Adrenal gland (tissue), 12 donors: Measurements from ENCODE around the gene GPRIN2. TPM values are rescaled to one million over a fixed set of nuclear protein-coding genes. Genes with fewer than 3 reads are reported as not detected.

Experiments
- DNase-seq, 7 donors: peaks; one replicate each; pipeline ENCODE4 v3.0.0-alpha.2; 2019 to 2020
- H3K27ac ChIP-seq, 5 donors: fragments of 200-600 bp; sonication (generic) in 4 of 5; 1 replicate in 3 of 5; 2 replicates in 2 of 5; pipeline versions ENCODE4 v1.5.1 to v1.8.0; 2016 to 2020; ENCODE audit warnings: mild to moderate bottlenecking in 1 of 5
- H3K27me3 ChIP-seq: fragments of 200-600 bp; 2 replicates; pipeline ENCODE4 v1.8.0; 2021
- H3K36me3 ChIP-seq, 2 donors: fragments of 200-600 bp; replicated peaks in 1 of 2; 1 replicate in 1 of 2; 2 replicates in 1 of 2; pipeline versions ENCODE4 v1.5.1 to v1.8.0; 2018 to 2022
- H3K4me1 ChIP-seq, 2 donors: fragments of 200-600 bp; replicated peaks in 1 of 2; 1 replicate in 1 of 2; 2 replicates in 1 of 2; pipeline versions ENCODE4 v1.5.1 to v1.8.0; 2018 to 2021
- H3K4me3 ChIP-seq, 4 donors: fragments of 200-600 bp; sonication (generic) in 3 of 4; one replicate each; pipeline ENCODE4 v1.5.1; 2016 to 2018
- H3K9me3 ChIP-seq, 3 donors: fragments of 200-600 bp; sonication (generic) in 1 of 3; replicated peaks in 1 of 3; 1 replicate in 2 of 3; 2 replicates in 1 of 3; pipeline versions ENCODE4 v1.5.1 to v1.8.0; 2016 to 2021
- POLR2A ChIP-seq, 2 donors: fragments of 450-650 bp; IDR thresholded peaks; one replicate each; pipeline ENCODE4 v1.6.1; 2017; ENCODE audit warnings: antibody characterized with exemption in 2 of 2, mild to moderate bottlenecking in 2 of 2, moderate library complexity in 1 of 2
- WGBS, 4 donors: extraction: QIAGEN DNeasy Blood & Tissue Kit in 2 of 4; methylation state at CpG; one replicate each; pipeline versions ENCODE4 v1.1.5 to v1.1.7; 2013 to 2017; 5-methylcytosine and 5-hydroxymethylcytosine counted together
- intact Hi-C, 2 donors: fragments of 100-400 bp; cut with DNase I; formaldehyde crosslinking; loops; one replicate each; pipeline versions ENCODE4 v1.14.1 to v1.15.0; 2022 to 2023
- polyA plus RNA-seq, 3 donors: library from polyadenylated mRNA; stranded (reverse); fragments of 200-250 nt in 2 of 3; fragments of 350-450 nt in 1 of 3; fragmentation: Illumina TruSeq in 1 of 3; extraction: RNeasy Lipid Tissue Mini Kit (QIAGEN cat#74804) in 1 of 3; gene quantifications; one replicate each; pipeline ENCODE4 v1.2.3, GENCODE V29; 2013 to 2014
- total RNA-seq, 9 donors: library from RNA; depleted of rRNA in 4 of 9; stranded (reverse); fragments of >200 nt in 4 of 9; fragments of 120-200 nt in 1 of 9; fragmentation: NEBNext Ultra II Directional in 1 of 9; extraction: Animal tissue kit (Norgen Biotek cat#: 25700) in 1 of 9; gene quantifications; one replicate each; pipeline versions ENCODE4 v1.1.0 to v1.2.4, GENCODE V29; 2013 to 2023
- TF ChIP-seq, protein P1 (sequence below), 6 experiments: fragments of 450-650 bp in 4 of 6; fragments of 200-600 bp in 2 of 6; sonication (generic) in 1 of 6; IDR thresholded peaks; 1 replicate in 5 of 6; 2 replicates in 1 of 6; pipeline versions ENCODE4 v1.5.1 to v1.8.0; 2016 to 2021; ENCODE audit warnings: antibody characterized with exemption in 6 of 6, mild to moderate bottlenecking in 2 of 6, moderate library complexity in 1 of 6
- donor health status: healthy with polysubstance abuse.
- donor health status: Bipolar disorder and iron deficiency.
- donor health status: DM: yes; HTN: yes; CAD: no.
- donor health status: DM: no; HTN: no; CAD: no.
- donor health status: DM: no; HTN: no; CAD: no.
- donor health status: DM: yes; HTN: yes; CAD: no.

GPRIN2 gene
- total and polyA plus RNA-seq, 12 donors: 0.17 to 0.56 (median 0.28) TPM; not detected in 7

DNA sequence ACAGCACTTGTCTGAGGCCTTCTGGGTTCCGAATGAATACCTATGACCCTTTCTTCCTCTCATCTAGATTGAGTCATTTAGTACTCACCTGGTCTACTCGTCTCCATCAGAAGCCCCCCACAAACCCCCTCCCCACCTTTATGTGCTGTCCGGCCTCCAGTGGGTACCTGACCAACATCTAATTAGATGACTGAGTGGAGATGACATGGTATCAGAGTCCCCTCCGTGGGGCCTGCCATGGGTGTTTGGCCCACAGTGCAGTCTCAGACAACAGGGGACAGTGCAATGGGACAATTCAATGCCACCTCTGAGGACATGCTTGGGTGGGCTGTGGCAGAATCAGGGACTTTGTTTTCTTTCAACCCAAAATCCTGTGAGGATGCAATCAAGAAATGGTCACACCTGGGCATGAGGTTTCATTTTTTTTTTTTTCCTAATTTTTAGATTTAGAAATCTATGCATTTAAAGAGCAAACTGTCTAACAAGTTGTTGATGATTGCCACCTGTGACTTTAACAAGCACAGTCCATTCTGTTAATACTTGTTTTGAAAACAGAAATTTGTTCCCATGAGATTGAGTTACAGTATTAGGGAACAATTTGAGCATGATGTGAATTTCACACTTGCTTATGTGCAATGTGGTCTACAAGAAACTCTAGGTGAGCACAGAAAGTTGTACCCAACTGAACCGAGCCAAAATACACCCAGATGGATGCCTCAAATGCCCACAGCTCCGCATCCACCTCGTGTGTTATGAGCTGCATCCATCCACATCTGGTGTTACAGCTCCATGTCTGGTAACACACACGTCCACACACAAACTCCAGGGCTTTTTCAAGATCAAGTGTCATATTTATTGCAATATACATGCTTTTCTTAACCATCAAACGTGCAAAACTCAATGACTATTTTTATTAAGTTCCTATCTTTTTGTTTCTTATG is 27.5 kb downstream of the GPRIN2 start:
- no peaks in the 10 kb centered on the region for H3K9me3 ChIP-seq
- H3K4me1 ChIP-seq: peaks cover 10% of the 10 kb centered on the region in 2 donors
- H3K36me3 ChIP-seq: no peaks in the 10 kb centered on the region
- intact Hi-C loops: no loop called here
- TF ChIP-seq POLR2A (IDR thresholded peaks at IDR 0.05): no peak
- TF ChIP-seq, protein P1, sequence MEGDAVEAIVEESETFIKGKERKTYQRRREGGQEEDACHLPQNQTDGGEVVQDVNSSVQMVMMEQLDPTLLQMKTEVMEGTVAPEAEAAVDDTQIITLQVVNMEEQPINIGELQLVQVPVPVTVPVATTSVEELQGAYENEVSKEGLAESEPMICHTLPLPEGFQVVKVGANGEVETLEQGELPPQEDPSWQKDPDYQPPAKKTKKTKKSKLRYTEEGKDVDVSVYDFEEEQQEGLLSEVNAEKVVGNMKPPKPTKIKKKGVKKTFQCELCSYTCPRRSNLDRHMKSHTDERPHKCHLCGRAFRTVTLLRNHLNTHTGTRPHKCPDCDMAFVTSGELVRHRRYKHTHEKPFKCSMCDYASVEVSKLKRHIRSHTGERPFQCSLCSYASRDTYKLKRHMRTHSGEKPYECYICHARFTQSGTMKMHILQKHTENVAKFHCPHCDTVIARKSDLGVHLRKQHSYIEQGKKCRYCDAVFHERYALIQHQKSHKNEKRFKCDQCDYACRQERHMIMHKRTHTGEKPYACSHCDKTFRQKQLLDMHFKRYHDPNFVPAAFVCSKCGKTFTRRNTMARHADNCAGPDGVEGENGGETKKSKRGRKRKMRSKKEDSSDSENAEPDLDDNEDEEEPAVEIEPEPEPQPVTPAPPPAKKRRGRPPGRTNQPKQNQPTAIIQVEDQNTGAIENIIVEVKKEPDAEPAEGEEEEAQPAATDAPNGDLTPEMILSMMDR (IDR thresholded peaks at IDR 0.05): no peak
- H3K4me3 ChIP-seq: no peak overlapping the region
- DNase-seq: peak in 1 of 7 donors; percentile 7
- 81 to 86% (median 83%) methylated on average over 9 of the region's 9 CpGs for WGBS, 4 donors
- H3K27ac ChIP-seq: no peak overlapping the region
- H3K27me3 ChIP-seq: no peaks in the 10 kb centered on the region

DNA sequence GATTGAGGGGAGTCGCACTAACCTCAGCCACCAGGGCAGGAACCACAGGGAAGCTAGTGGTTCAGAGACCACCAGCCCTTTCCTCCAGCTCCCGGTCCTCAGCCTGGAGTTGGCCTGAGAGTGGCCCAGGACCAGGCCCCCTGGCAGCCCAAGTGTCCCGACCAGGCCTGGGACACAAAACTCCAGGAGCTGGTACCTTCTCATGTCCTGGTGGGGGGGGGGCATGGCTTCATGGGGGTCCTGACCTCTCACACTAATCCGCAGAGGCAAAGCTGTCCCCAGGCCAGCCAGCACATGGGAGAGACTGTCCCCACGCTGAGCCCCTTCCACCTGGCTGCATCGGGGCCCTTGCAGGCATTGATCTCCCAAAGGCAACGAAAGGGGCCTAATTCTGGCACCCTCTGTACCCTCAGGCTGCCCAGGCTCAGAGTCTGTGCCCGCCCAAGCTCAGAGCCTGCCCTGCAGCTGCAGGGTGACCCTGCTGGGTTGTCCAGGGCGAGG is 28.2 kb downstream of the GPRIN2 start:
- Histone ChIP-seq H3K4me3 (no peak overlapping the region), H3K4me1 (peaks cover 16 to 17% of the 10 kb centered on the region in 2 donors), H3K9me3 (no peaks in the 10 kb centered on the region), H3K36me3 (no peaks in the 10 kb centered on the region), H3K27ac (no peak overlapping the region), H3K27me3 (no peaks in the 10 kb centered on the region)
- DNase-seq: peak in 1 of 7 donors; percentile 6
- 87 to 94% (median 91%) methylated on average over 9 of the region's 9 CpGs for WGBS, 4 donors
- TF ChIP-seq POLR2A (IDR thresholded peaks at IDR 0.05): no peak
- TF ChIP-seq, protein P1 (IDR thresholded peaks at IDR 0.05): no peak
- intact Hi-C loops: no loop called here

DNA sequence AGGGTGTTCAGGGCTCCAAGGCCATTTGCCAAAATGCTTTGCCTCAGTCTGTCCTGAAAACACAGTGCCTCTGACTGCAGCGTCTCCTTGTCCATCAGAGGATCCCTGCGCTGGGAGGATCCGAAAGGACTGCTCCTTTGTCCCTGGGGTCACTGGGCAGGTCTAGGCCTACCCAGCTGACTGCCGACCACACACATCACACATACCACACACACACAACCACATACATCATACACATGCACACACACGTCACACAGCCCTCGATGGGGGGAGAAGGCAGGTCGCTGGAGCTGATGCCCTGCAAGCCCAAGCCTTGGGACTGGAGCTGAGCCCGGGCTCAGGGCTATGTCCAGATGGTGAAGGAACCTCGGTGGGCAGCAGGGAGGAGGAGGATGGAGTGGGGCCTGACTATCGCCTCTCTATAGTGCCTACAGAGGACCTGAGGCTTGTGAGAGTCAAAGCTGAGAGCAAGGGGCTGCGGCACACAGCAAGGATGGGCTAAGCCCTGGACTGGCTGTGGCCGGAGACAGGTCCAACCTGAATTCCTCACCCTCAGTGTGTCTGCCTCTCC is 29.1 kb downstream of the GPRIN2 start:
- Histone ChIP-seq H3K9me3 (no peaks in the 10 kb centered on the region), H3K4me1 (peaks cover 16 to 17% of the 10 kb centered on the region in 2 donors), H3K27me3 (no peaks in the 10 kb centered on the region), H3K27ac (no peak overlapping the region), H3K4me3 (no peak overlapping the region), H3K36me3 (no peaks in the 10 kb centered on the region)
- WGBS, 4 donors: 87 to 94% (median 91%) methylated on average over 12 of the region's 12 CpGs
- intact Hi-C loops: no loop called here
- DNase-seq: peak in 1 of 7 donors; percentile 10
- TF ChIP-seq, protein P1 (IDR thresholded peaks at IDR 0.05): no peak
- no peak for TF ChIP-seq POLR2A (IDR thresholded peaks at IDR 0.05)

DNA sequence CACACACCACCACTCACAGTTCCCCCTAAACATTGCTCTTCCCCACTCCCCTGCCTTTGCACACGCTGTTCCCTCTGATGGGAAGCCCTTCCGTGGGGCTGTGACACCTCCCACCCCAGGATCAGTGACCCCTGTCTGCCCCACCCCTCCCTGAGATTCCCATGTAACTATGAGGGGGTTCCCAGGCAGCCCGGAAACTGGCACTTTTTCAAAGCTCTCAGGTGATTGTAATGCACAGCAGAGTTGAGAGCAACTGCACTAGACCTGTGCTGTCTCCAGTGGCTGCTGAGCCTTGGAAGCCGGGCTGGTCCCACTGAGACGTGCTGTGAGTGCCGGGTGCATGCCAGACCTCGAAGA is 29.8 kb downstream of the GPRIN2 start:
- intact Hi-C loops: no loop called here
- Histone ChIP-seq H3K9me3 (no peaks in the 10 kb centered on the region), H3K36me3 (no peaks in the 10 kb centered on the region), H3K4me3 (no peak overlapping the region), H3K27ac (no peak overlapping the region), H3K27me3 (no peaks in the 10 kb centered on the region), H3K4me1 (peaks cover 16 to 17% of the 10 kb centered on the region in 2 donors)
- DNase-seq: peak in 2 of 7 donors; percentile 13 to 21
- 55 to 68% (median 62%) methylated on average over 7 of the region's 7 CpGs for WGBS, 4 donors
- TF ChIP-seq, protein P1 (IDR thresholded peaks at IDR 0.05): no peak
- TF ChIP-seq POLR2A (IDR thresholded peaks at IDR 0.05): no peak
